Stimulated activated CD4-positive, alpha-beta T cell treated with anti-CD3 and anti-CD28 coated beads, Interleukin-12 subunit alpha, Interleukin-12 subunit beta, amount 100 ng/mL, for 48 hours (primary cell): ENCODE data around the gene MTG1.
"Not testable (repeated sequence)": the region's sequence is repeated elsewhere in the genome, so short reads cannot be mapped to it uniquely, and the experiment has no call there.

Experiments
- DNase-seq, 3 donors: peaks; one replicate each; pipeline ENCODE4 v3.0.0-alpha.2; 2020; ENCODE audit warnings: low read depth in 2 of 3, low spot score in 1 of 3

MTG1 gene

GRCh38 chr10:133358162-133358924 is 35.6 kb upstream of the MTG1 start:
- no peak for DNase-seq

GRCh38 chr10:133358925-133359310 is 35.0 kb upstream of the MTG1 start:
- no peak for DNase-seq

DNA sequence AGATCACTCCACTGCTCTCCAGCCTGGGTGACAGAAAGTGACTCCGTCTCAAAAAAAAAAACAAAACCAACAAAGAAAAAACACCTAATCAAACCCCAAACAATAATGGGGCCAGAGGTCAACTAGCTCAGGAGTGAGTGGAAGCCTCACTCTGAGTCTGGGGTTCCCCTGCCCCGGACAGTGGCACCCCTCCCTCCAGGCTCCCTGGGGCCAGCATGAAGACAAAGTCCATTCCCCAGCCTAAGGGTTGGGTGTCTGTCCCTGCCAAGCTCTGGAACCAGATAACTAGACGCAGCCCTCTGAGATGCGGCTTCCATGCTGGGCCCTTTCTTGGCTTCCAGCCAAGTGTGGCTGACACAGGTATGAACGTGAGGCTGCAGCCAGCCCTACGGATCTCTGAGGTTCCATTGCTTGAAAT is 34.4 kb upstream of the MTG1 start:
- no peak for DNase-seq

GRCh38 chr10:133359972-133360610 is 33.9 kb upstream of the MTG1 start:
- no peak for DNase-seq

DNA sequence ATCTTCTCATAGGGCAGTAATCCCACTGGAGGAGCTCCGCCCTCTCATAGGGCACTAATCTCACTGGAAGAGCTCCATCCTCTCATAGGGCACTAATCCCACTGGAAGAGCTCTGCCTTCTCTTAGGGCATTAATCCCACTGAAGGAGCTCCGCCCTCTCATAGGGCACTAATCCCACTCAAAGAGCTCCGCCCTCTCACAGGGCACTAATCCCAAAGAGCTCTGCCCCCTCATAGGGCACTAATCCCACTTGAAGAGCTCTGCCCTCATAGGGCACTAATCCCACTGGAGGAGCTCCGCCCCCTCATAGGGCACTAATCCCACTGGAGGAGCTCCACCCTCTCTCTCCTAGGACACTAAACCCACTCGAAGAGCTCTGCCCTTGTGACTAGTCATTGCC is 32.7 kb upstream of the MTG1 start:
- DNase-seq = no peak

DNA sequence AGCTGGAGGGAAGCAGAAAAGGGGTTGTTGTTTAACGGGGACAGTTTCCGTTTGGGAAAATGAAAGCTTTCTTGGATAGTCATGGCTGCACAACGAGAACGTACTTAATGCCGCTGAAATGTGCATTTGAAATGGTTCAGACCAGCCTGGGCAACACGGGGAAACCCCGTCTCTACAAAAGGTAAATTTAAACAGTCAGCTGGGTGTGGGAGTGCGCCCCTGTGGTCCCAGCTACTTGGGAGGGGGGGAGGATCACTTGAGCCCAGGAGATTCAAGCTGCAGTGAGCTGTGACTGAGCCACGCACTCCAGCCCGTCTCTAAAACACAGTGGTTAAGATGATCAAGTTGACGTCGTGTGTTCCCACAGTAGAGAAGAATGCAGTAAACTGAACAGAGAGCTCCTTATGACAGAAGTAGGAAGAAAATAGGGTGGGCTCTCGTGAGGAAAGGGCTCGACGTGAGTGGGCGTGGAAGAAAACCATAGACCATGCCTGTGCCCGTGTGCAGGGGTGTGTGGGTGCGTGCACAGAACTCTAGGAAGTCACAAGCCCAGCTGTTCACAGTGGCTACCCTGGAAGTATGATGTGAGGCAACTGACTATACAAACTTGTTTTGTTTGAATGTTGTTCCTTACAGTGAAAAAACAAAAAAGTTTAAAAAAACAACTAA is 32.0 kb upstream of the MTG1 start:
- no peak for DNase-seq

DNA sequence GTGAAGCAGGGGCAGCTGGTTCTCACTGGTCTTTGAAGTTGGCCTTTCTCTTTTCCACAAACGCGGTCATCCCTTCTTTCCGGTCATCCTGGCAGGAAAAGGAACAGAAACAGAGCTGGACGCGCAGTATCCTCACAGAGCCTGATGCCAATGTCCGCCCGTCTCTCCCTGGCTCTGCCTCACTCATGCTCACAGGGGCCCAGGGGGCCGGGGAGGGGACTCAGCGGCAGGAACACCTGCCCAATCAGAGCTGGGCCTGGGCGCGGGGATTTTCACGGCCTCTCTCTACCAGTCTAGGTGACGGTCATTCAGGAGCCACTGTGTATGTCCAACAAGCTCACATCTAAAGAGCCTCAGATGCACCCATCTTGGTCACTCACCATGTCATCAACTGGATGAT is 31.1 kb upstream of the MTG1 start:
- no peak for DNase-seq

DNA sequence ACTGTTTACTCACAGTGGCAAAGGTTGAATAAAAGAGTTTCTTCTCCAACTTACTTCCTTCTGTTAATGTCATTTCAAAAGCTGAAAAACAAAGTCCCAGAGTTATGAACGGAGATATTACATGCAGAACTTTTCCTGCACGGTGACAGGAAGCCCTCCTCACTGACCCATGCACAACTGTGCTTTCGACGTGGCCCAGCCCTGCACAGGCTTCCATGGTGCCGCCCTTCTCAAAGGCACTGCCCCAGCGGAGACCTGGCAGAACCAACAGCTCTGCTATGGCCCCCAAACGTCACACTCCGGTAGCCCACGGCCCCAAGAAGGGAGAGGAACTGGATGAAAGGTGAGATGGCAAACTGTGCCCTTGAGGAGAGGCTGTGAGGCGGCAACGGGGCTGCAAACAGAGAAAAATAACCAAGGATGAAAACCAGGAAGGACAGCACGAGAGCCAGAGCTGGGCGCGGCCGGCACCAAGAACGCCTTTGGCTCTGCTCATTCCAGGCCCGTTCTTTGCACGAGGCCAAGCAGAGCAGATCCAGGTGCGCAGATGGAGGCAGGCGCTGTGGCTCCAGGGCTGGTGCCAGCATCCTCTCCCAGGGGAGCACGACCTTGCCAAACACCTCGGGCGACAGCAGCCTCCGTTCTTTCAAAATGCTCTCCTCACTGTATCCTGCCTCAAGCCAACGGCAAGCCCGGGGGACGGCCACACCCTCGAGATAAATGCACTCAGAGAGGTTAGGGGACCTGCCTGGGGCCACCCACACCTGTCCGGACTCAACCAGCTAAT is 29.1 kb upstream of the MTG1 start:
- DNase-seq = no peak

GRCh38 chr10:133365461-133366129 is 28.4 kb upstream of the MTG1 start:
- DNase-seq = no peak

GRCh38 chr10:133366130-133366478 is 27.9 kb upstream of the MTG1 start:
- DNase-seq = no peak

- no peak for DNase-seq
These were observed 27.2 kb upstream of the MTG1 start for GRCh38 chr10:133366751-133367150.

DNA sequence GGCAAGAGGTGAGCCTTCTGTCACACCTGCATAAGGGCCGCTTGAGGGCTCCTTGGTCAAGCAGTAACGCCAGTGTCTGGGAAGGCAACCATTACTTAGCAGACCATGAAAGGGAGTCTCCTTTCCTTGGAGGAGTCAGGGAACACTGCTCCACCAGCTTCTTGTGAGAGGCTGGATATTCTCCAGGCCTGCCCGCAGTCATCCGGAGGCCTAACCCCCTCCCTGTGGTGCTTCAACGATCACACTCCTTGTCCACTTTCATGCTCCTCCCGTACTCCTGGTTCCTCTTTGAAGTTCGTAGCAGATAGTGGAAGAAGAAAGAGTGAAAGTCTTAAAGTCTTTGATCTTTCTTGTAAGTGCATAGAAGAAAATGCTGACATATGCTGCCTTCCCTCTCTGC is 26.5 kb upstream of the MTG1 start:
- DNase-seq = not testable (repeated sequence)

DNA sequence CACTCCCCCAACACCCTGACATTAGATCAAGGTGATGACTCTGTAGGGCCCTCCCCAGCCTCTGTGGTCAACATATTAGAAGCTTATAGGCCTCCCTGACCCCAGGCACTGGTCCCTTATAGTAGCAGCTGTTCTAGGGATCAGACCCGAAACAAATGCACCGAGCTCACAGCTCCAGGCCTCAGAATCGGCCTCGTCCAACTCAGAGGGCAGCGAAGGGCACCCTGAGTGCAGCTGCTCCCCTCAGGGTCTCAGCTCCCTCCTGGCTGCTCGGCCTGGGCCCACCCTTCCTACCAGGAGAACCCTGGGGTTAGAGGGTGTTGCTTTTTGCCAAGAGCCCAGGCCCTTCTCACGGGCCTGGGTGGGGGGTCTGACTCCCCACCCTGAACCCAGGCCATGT is 25.8 kb upstream of the MTG1 start:
- DNase-seq = no peak

- DNase-seq = no peak
These were observed 23.7 kb upstream of the MTG1 start for GRCh38 chr10:133370030-133370786.

- DNase-seq = no peak
These were observed 21.4 kb upstream of the MTG1 start for GRCh38 chr10:133372507-133372906.

- peak; percentile 85 to 93 (median 92) for DNase-seq
These were observed 20.5 kb upstream of the MTG1 start, which contains the start of gene ECHS1 for GRCh38 chr10:133373174-133374090. Gene ECHS1 (minus strand): TSS chr10:133373354. CDS start chr10:133373333, 21 bp downstream.

DNA sequence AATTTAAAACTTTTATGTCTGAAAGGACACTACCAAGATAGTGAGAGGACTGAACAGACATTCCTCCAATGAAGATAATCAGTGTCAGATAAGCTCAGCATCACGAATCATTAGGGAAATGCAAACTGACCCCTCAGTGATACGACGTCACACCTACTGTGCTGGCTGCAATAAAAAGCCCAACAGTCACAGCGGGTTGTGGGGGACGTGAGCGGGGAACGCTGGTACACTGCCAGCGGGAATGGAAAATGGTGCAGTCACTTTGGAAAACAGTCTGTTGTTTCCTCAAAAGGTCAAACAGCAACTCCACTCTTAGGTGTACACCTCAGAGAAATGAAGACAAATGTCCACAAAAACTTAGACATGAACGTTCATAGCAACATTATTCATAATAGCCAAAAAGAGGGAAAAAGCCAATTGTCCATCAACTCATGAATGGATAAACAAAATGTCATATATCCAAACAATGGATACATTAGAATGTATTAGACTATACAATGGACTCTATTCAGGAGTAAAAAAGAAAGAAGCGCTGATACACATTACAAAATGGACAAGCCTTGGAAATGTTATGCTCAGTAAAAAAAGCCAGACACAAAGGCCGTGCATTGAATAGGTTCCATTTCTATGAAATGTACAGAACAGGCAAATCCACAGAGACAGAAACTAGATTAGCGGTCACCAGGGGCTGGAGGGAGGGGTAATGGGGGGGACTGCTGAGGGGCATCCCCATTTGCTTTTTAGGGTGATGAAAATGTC is 18.4 kb upstream of the MTG1 start:
- no peak for DNase-seq

DNA sequence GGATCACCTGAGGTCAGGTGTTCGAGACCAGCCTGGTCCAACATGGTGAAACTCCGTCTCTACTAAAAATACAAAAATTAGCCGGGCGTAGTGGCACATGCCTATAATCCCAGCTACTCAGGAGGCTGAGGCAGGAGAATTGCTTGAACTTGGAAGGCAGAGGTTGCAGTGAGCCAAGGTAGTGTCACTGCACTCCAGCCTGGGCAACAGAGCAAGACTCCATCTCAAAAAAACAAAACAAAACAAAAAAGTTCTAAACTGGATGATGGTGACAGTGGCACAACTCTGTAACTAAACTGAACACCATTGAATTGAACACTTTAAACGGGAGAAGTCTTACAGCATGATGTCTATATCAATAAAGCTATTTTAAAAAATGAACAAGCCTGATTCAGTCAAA is 17.8 kb upstream of the MTG1 start:
- DNase-seq = not testable (repeated sequence)
